Measurements from ENCODE around the gene PRM1.

DNA sequence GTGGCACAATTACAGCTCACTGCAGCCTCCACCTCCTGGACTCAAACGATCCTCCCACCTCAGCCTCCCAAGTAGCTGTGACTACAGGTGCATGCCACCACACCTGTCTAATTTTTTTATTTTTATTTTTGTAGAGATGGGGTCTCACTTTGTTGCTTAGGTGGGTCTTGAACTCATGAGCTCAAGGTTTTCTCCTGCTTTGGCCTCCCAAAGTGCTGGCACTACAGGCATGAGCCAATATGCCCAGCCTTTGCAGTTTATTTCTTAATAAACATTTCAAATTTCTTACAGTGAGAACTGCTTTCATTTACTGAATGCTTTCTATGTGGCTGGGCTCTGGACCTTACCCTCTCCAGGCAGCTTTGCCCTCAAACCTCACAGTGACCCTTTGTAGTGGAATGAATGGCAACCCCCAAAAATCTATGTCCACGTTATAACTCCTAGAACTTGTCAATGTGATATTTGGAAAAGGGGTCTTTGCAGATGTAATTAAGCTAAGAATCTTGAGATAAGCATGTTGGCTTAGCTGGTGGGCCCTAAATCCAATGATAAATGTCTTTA, 10.4 kb downstream of the PRM1 start:
- TF ChIP-seq, protein P1, sequence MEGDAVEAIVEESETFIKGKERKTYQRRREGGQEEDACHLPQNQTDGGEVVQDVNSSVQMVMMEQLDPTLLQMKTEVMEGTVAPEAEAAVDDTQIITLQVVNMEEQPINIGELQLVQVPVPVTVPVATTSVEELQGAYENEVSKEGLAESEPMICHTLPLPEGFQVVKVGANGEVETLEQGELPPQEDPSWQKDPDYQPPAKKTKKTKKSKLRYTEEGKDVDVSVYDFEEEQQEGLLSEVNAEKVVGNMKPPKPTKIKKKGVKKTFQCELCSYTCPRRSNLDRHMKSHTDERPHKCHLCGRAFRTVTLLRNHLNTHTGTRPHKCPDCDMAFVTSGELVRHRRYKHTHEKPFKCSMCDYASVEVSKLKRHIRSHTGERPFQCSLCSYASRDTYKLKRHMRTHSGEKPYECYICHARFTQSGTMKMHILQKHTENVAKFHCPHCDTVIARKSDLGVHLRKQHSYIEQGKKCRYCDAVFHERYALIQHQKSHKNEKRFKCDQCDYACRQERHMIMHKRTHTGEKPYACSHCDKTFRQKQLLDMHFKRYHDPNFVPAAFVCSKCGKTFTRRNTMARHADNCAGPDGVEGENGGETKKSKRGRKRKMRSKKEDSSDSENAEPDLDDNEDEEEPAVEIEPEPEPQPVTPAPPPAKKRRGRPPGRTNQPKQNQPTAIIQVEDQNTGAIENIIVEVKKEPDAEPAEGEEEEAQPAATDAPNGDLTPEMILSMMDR (IDR thresholded peaks at IDR 0.05): no peak
- no peak for TF ChIP-seq POLR2A (IDR thresholded peaks at IDR 0.05)
